Cardiac muscle cell (in vitro differentiated cells and primary cell): ENCODE data around the gene FABP1. TPM values are rescaled to one million over a fixed set of nuclear protein-coding genes. Genes with fewer than 3 reads are reported as not detected.

ENCODE experiments used
- DNase-seq, 2 donors: peaks; one replicate each; pipeline versions ENCODE4 v3.0.0 to v3.0.0-alpha.2; 2010 to 2017; ENCODE audit warnings: low read depth in 1 of 2, low spot score in 1 of 2
- H3K27ac ChIP-seq: fragments of 200-600 bp; sonication (generic); 2 replicates; pipeline ENCODE4 v1.5.1; 2016
- H3K27me3 ChIP-seq: fragments of 200-600 bp; sonication (generic); 2 replicates; pipeline ENCODE4 v1.6.0; 2016; ENCODE audit warnings: control low read depth
- H3K36me3 ChIP-seq: fragments of 200-600 bp; sonication (generic); 2 replicates; pipeline ENCODE4 v1.5.1; 2016; ENCODE audit warnings: control low read depth
- H3K4me1 ChIP-seq: fragments of 200-600 bp; sonication (generic); 2 replicates; pipeline ENCODE4 v1.8.1; 2017; ENCODE audit warnings: low read depth, mild to moderate bottlenecking, mixed run types
- H3K4me3 ChIP-seq: fragments of 200-600 bp; sonication (generic); 2 replicates; pipeline ENCODE4 v1.5.1; 2016; ENCODE audit warnings: mild to moderate bottlenecking
- H3K9me3 ChIP-seq: fragments of 200-600 bp; sonication (generic); 2 replicates; pipeline ENCODE4 v1.5.1; 2017; ENCODE audit warnings: low read depth, mild to moderate bottlenecking, control low read depth
- CTCF ChIP-seq: IDR thresholded peaks from 2 replicates; pipeline ENCODE4 v1.5.1; 2012; ENCODE audit warnings: low read depth, mild to moderate bottlenecking, low read length
- polyA plus RNA-seq: library from polyadenylated mRNA; unstranded; fragments of >200 nt; fragmentation: Nextera tagmentation; extraction: Ambion mirVana; gene quantifications from 2 replicates; pipeline ENCODE4 v1.2.1, GENCODE V29; 2016
- total RNA-seq: library from RNA; depleted of rRNA; stranded (reverse); fragments of >200 nt; gene quantifications from 2 replicates; pipeline ENCODE4 v1.2.3, GENCODE V29; 2016

The FABP1 gene
- total and polyA plus RNA-seq, 2 experiments from 2014 or later, result 0.45 TPM; not detected in 1

- Histone ChIP-seq H3K9me3 (no peaks in the 10 kb centered on the region), H3K27me3 (no peaks in the 10 kb centered on the region), H3K27ac (no peak overlapping the region), H3K4me3 (no peak overlapping the region), H3K4me1 (no peaks in the 10 kb centered on the region), H3K36me3 (no peaks in the 10 kb centered on the region)
- DNase-seq, result no peak
- no peak for TF ChIP-seq CTCF
Observed at GRCh38 chr2:88137833-88138232, 10.0 kb upstream of the FABP1 start.

- peaks cover 1% of the 10 kb centered on the region for H3K4me1 ChIP-seq
- H3K9me3 ChIP-seq, result no peaks in the 10 kb centered on the region
- no peak for TF ChIP-seq CTCF
- no peaks in the 10 kb centered on the region for H3K27me3 ChIP-seq
- H3K27ac ChIP-seq, result no peak overlapping the region
- no peak overlapping the region for H3K4me3 ChIP-seq
- no peak for DNase-seq
- no peaks in the 10 kb centered on the region for H3K36me3 ChIP-seq
Observed at GRCh38 chr2:88136817-88137216, 9.0 kb upstream of the FABP1 start.

GRCh38 chr2:88133875-88134274 lies 6.0 kb upstream of the FABP1 start:
- no peak for TF ChIP-seq CTCF
- no peaks in the 10 kb centered on the region for H3K9me3 ChIP-seq

GRCh38 chr2:88131999-88132368 lies 4.1 kb upstream of the FABP1 start:
- H3K4me1 ChIP-seq, result peaks cover 18% of the 10 kb centered on the region
- no peak overlapping the region for H3K27ac ChIP-seq
- DNase-seq, result no peak
- no peaks in the 10 kb centered on the region for H3K9me3 ChIP-seq
- H3K27me3 ChIP-seq, result no peaks in the 10 kb centered on the region
- H3K36me3 ChIP-seq, result no peaks in the 10 kb centered on the region
- no peak overlapping the region for H3K4me3 ChIP-seq
- no peak for TF ChIP-seq CTCF

More at GRCh38 chr2:88133875-88134274, 6.0 kb upstream of the FABP1 start:
- no peaks in the 10 kb centered on the region for H3K27me3 ChIP-seq
- H3K27ac ChIP-seq, result no peak overlapping the region
- peaks cover 18% of the 10 kb centered on the region for H3K4me1 ChIP-seq
- H3K36me3 ChIP-seq, result no peaks in the 10 kb centered on the region
- H3K4me3 ChIP-seq, result no peak overlapping the region
- no peak for DNase-seq

GRCh38 chr2:88131201-88131998 lies 3.5 kb upstream of the FABP1 start:
- Histone ChIP-seq H3K27me3 (no peaks in the 10 kb centered on the region), H3K4me1 (peaks cover 18% of the 10 kb centered on the region), H3K27ac (no peak overlapping the region), H3K36me3 (no peaks in the 10 kb centered on the region), H3K9me3 (no peaks in the 10 kb centered on the region), H3K4me3 (no peak overlapping the region)
- peak in 1 of 2 donors; percentile 20 for DNase-seq
- TF ChIP-seq CTCF, result no peak
